ENCODE data around the gene VSIG2. TPM values are rescaled to one million over a fixed set of nuclear protein-coding genes. Genes with fewer than 3 reads are reported as not detected.

Gene VSIG2
- polyA plus RNA-seq, 1 donor = 1.1 TPM

- DNase-seq (ENCODE audit: low read depth) = no peak
These were observed 3.3 kb downstream of the VSIG2 start for GRCh38 chr11:124748481-124749343.

DNA sequence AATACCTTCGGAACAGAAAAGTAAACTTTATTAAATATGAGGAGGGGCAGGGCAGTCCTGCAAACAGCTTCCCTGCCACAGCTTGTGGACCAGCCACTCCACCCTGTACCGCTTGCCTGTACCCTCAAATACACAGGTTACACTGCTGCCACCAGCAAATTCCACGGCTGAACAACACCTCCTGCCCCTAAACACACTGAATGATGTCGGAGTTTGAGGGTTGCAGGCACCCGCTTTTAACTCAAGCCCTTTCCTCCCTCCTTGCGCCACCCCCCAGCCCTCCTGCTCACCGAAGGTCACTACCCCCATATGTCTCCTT lies 4.0 kb downstream of the VSIG2 start:
- DNase-seq (ENCODE audit: low read depth) = no peak

- DNase-seq (ENCODE audit: low read depth) = no peak
These were observed 4.5 kb downstream of the VSIG2 start for GRCh38 chr11:124747406-124748099.

GRCh38 chr11:124746621-124747243 lies 5.3 kb downstream of the VSIG2 start:
- DNase-seq (ENCODE audit: low read depth) = no peak

DNA sequence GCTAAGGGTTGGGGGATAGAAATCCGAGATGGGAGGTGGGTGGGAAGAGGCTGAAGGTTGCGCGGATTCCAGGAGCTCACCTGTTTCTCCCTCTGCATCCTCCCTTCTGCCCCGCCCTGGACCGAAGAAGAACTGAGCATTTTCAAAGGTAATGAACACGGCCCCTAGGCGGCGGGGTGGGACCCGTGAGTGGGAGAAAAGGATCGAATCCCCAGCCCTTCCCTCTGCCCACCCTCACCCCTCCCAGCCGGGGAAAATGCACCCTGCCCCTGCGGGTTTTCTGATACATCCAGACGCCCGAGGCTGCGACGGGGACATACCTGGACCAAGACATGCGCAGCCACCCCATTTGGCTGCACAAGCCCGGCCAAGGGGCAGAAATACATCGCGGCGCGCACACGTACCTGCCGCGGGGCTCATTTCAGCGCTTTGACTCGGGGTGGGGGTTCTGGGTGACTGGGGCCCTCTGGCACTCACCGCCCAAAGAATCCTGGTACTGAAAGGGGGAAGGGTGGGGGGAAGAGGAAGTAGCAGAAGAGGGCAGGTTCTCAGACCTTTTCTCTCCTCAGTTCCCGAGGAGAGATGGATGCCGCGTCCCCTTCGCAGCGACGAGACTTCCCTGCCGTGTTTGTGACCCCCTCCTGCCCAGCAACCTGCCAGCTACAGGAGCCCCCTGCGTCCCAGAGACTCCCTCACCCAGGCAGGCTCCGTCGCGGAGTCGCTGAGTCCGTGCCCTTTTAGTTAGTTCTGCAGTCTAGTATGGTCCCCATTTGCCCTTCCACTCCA lies 6.0 kb downstream of the VSIG2 start:
- no peak for DNase-seq (ENCODE audit: low read depth)

DNA sequence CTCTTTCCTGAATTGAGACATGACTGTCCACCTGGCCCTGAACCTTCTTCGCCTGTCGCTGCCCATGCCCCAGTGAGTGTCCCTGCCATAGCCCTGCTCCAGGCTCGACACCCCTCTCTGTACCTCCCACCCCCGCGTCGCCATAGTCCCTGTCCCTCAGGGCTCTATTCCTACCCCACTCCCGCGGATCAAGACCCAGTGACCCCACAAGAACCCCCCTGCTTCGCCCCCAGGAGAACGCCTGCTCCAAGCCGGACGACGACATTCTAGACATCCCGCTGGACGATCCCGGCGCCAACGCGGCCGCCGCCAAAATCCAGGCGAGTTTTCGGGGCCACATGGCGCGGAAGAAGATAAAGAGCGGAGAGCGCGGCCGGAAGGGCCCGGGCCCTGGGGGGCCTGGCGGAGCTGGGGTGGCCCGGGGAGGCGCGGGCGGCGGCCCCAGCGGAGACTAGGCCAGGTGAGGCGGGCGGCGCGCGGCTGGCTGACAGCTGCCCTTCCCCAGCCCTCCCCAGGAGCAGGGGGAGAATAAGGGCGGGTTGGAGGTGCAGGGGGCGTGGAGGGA lies 6.7 kb downstream of the VSIG2 start:
- DNase-seq (ENCODE audit: low read depth) = no peak

- DNase-seq (ENCODE audit: low read depth) = no peak
These were observed 9.0 kb downstream of the VSIG2 start for GRCh38 chr11:124743050-124743449.

DNA sequence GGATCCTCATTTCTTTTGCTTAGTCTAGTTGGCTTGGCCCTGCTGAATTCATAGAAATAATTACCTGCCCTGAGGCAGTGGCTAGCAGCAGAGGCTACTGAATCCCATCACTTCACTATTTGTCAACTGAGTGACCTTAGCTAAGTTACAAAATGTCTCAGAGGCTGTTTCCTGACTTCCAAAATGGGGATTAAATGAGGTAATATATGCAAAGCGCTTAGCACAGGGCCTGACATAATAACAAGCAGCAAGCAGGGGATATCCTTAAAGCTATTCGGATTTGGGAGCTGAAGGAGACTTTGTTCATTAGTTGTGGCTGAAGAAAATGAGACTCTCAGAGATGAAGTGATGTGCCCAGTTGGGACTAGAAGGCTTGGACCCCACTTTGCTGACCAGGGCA lies 9.5 kb downstream of the VSIG2 start:
- DNase-seq (ENCODE audit: low read depth) = no peak

GRCh38 chr11:124740277-124740882 lies 11.7 kb downstream of the VSIG2 start:
- DNase-seq (ENCODE audit: low read depth) = no peak

DNA sequence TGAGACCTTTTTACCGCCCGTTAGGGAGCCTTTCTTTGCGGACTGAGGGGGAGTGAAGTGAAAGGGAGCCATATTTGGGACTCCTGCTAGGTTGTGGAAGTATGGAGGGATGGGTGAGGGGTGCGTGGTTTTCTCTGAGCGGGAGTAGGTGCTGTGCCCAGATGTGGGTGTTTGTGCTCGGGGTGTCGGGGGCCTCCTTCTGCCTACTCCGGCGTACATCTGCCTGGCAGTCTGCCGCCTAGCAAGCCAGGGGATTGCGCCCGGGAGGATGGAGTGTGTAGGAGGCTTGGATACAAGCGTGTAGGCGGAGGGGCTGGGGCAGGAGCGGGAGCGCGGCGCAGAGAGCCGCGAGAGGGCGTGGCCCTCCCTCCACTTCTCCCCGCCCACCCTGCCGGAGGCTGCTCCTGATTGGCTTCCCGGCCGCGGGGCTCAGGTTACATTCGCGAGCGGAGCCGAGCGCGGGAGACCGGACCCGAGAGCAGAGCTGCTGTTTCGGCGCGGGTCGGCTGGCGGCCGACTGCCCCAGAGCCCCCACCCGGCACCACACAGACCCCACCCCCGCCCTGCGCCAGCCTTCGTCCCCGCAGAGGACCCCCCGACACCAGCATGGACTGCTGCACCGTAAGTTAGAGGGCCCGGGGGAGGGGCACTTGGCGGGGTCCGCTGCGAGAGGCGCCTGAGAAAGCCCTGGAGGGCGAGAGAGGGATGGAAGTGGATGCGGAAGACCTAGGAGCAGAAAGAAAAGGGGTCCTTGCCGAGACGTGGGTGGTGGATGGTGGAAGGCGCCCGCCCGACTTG lies 12.4 kb downstream of the VSIG2 start, which contains the start of gene NRGN:
TSS of gene NRGN (plus strand) at position 464 of the 798 bp plus-strand sequence. CDS start at position 607, 143 bp downstream.
- peak; percentile 78 for DNase-seq (ENCODE audit: low read depth)

GRCh38 chr11:124738713-124739478 lies 13.2 kb downstream of the VSIG2 start:
- DNase-seq (ENCODE audit: low read depth) = no peak

- DNase-seq (ENCODE audit: low read depth) = no peak
These were observed 14.3 kb downstream of the VSIG2 start for GRCh38 chr11:124737638-124738305.

GRCh38 chr11:124736736-124737135 lies 15.3 kb downstream of the VSIG2 start:
- no peak for DNase-seq (ENCODE audit: low read depth)

- DNase-seq (ENCODE audit: low read depth) = no peak
These were observed 19.8 kb downstream of the VSIG2 start for GRCh38 chr11:124732230-124732629.

GRCh38 chr11:124729571-124729970 lies 22.5 kb downstream of the VSIG2 start:
- no peak for DNase-seq (ENCODE audit: low read depth)

DNA sequence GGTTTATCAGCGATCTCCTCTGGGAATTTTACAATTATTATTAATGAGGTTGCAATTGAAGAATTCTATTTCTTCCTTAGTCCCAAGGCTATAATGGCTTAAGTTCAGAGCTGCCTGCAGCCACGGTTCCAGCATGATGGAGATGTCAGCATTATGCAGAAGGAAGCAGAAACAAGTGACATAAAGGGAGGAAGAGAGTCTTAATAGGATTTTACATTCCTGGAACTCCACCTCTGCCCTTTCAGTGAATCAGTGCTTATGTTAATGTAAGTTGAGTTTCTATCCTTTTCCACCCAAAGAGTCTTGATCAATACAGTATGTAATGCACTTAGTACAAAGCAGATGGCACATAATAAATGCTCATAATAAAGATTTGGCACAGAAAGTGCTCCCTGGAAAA lies 23.9 kb downstream of the VSIG2 start:
- no peak for DNase-seq (ENCODE audit: low read depth)

- no peak for DNase-seq (ENCODE audit: low read depth)
These were observed 24.6 kb downstream of the VSIG2 start for GRCh38 chr11:124727474-124727873.

- no peak for DNase-seq (ENCODE audit: low read depth)
These were observed 26.3 kb downstream of the VSIG2 start for GRCh38 chr11:124725719-124726105.
